Brain microvascular endothelial cell (primary cell): ENCODE data around the gene WWOX.

Experiments
- DNase-seq: peaks from one replicate; pipeline ENCODE4 v3.0.0-alpha.2; 2020
- H3K27ac ChIP-seq: fragments of 250-450 bp; sonication (Bioruptor Pico); 2 replicates; pipeline ENCODE4 v1.5.1; 2020; ENCODE audit warnings: mild to moderate bottlenecking, moderate library complexity
- H3K27me3 ChIP-seq: fragments of 250-450 bp; sonication (Bioruptor Pico); replicated peaks from 2 replicates; pipeline ENCODE4 v1.5.1; 2020; ENCODE audit warnings: mild to moderate bottlenecking
- H3K36me3 ChIP-seq: fragments of 250-450 bp; sonication (Bioruptor Pico); replicated peaks from 2 replicates; pipeline ENCODE4 v1.5.1; 2020; ENCODE audit warnings: mild to moderate bottlenecking
- H3K4me3 ChIP-seq: 2 replicates; pipeline ENCODE4 v1.5.1; 2011; ENCODE audit warnings: low read depth, mild to moderate bottlenecking, control low read depth, low read length, moderate library complexity
- in situ Hi-C: cut with HindIII; loops from 2 replicates; pipeline ENCODE4 v1.10.0; 2017; ENCODE audit warnings: low sequenced_read_pairs, low pct_ligation_motif_present
- TF ChIP-seq, protein P1 (sequence below): IDR thresholded peaks from 2 replicates; pipeline ENCODE4 v1.5.1; 2011; ENCODE audit warnings: low read depth, mild to moderate bottlenecking, moderate library complexity, low read length, control low read depth, inconsistent platforms; ENCODE audit errors: missing control alignments

Gene WWOX

DNA sequence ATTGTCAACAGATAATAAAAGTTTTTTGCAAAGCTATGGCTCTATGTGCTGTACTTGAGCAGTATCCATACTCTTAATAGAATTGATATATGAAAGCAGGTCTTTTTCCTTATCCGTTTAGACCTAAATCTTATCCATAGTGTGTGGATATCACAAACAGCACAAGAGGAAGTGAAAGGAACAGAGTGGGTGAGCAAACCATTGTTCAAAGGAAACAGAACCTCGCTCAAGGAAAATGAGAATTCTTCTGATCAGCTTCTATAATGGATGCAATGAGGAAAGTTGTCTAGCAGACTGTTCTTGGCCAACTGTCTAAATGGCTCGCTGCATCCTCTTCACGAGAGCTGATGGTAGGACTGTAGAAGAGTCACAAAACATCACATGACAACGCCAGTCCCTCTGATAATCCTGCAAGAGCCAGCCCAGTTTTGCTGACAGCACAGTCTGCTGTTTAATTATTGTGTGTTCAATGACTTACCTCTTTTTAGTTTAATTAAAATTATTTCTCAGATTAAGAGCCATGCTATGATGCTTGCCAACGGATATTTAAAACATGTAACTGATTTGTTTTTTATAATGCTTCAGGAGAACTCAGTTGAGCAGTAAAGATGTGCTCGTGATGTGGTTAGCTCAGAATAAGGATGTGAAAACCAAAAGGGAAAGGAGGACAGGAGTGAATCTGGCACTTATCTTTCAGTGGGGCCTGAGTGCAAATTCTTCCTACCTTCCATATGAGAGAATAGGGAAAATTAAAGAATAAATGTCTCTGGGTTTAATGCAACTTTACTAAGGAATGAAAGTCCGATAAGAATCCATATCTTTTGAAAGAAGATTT is 38.5 kb downstream of the WWOX start:
- Histone ChIP-seq H3K27me3 (no peaks in the 10 kb centered on the region), H3K36me3 (no peaks in the 10 kb centered on the region), H3K4me3 (no peak overlapping the region), H3K27ac (no peak overlapping the region)
- TF ChIP-seq, protein P1, sequence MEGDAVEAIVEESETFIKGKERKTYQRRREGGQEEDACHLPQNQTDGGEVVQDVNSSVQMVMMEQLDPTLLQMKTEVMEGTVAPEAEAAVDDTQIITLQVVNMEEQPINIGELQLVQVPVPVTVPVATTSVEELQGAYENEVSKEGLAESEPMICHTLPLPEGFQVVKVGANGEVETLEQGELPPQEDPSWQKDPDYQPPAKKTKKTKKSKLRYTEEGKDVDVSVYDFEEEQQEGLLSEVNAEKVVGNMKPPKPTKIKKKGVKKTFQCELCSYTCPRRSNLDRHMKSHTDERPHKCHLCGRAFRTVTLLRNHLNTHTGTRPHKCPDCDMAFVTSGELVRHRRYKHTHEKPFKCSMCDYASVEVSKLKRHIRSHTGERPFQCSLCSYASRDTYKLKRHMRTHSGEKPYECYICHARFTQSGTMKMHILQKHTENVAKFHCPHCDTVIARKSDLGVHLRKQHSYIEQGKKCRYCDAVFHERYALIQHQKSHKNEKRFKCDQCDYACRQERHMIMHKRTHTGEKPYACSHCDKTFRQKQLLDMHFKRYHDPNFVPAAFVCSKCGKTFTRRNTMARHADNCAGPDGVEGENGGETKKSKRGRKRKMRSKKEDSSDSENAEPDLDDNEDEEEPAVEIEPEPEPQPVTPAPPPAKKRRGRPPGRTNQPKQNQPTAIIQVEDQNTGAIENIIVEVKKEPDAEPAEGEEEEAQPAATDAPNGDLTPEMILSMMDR, result no peak
- no peak for DNase-seq
- in situ Hi-C loops, result no loop called here

DNA sequence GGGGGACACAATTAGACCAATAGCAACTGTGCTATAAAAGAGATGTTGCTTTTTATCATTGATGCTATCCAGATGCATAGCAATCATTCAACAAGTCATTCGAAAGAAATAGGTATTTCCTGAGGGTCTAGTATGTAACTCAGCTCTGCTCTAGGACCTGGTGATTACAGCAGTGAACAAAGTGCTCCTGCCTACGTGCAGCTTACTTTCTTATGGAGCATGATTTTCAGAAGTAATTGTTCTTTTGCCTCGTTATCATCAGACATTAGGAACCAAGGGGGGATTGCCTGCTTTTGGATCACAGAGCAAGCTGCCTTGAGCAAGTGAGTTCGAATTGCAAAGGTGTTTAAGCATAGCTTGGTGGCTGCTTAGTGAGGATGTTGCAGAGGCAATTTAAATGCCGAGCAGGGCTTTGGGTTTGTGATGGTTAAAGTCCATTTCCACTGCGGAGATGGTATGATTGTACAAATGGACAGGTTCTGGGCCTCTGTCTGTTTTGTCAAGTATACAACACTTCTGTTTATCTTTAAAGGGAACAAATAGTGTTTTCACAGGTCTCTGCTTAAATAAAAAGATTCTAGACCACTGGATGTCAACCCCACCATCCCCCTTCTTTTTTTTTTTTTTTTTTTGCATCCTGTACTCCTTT is 41.5 kb downstream of the WWOX start:
- TF ChIP-seq, protein P1, result no peak

DNA sequence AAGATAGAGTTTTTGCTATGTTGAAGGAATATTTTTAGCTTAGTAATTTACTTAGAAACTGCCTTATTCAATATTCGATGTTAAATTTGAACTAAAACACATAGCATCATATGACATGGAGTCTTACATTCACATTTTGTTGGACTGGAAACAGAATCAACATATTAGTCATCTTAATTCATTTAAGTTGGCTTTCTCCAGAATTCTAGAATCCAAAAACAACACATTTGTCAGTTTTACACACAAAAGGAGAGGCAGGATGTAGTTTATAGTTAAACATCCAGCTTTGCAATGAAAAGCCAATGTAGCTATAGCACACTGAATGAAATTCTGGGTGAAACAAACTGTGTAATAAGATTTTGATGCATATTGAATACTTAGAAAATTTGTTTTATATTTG is 43.3 kb downstream of the WWOX start:
- Histone ChIP-seq H3K27ac (no peak overlapping the region), H3K4me3 (no peak overlapping the region), H3K36me3 (no peaks in the 10 kb centered on the region), H3K27me3 (no peaks in the 10 kb centered on the region)
- no peak for DNase-seq
- TF ChIP-seq, protein P1, result no peak
- in situ Hi-C loops, result no loop called here

More for the DNA sequence above, 41.5 kb downstream of the WWOX start:
- in situ Hi-C loops, result no loop called here
- Histone ChIP-seq H3K27me3 (no peaks in the 10 kb centered on the region), H3K36me3 (no peaks in the 10 kb centered on the region), H3K27ac (no peak overlapping the region), H3K4me3 (no peak overlapping the region)
- DNase-seq, result no peak

DNA sequence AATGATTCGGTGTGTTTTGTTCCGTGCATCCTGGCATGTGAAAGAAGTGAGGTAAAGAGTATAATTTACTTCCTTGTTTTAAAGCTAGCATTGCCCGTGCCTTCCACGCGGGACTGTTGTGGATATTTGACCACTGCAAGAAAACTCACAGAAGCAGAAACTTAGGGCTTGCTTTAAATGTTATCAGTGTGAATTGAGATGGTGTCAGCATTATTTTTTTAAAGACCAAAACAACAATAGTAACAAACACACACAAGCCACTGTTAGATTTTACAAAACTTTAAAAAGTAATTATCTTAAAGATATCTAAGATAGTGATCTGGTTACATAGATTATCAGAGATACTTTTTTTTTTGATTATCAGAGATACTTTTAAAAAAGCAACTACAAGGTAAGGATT is 47.4 kb downstream of the WWOX start:
- Histone ChIP-seq H3K36me3 (no peaks in the 10 kb centered on the region), H3K4me3 (no peak overlapping the region), H3K27me3 (no peaks in the 10 kb centered on the region), H3K27ac (no peak overlapping the region)
- in situ Hi-C loops, result no loop called here
- DNase-seq, result no peak
- TF ChIP-seq, protein P1, result no peak

DNA sequence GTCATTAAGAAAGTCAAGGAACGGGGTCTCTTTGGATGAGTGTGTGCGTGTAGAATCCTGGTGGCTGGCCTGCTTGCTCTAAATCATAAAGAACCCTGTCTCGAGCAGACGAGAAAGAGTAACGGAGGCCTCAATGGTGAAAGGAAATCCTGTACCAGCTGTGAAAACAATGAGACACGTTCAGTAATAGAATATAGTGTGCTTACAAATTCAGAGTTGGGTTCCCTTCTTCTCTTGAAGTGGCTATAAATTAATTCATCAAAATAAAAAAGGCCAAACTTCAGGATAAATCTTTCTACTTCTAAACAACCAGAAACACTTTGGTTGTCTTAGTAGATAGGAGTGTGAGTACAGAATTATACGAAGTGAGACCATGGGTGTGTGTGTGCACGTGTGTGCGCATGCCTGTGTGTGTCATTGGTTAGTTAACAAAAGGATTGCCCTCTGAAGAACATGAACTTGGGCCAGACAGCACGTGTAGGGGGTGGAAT is 48.5 kb downstream of the WWOX start:
- no peaks in the 10 kb centered on the region for H3K36me3 ChIP-seq
- no peaks in the 10 kb centered on the region for H3K27me3 ChIP-seq
- DNase-seq, result no peak
- H3K27ac ChIP-seq, result no peak overlapping the region
- no peak overlapping the region for H3K4me3 ChIP-seq
- in situ Hi-C loops, result no loop called here
- TF ChIP-seq, protein P1, result no peak
